22Rv1 (cell line): ENCODE results near the gene CRACR2A.

Source experiments
- CTCF ChIP-seq: fragments of 450-650 bp; IDR thresholded peaks from 2 replicates; pipeline ENCODE4 v1.5.1; 2017; ENCODE audit warnings: mild to moderate bottlenecking
- ZFX ChIP-seq: fragments of 450-650 bp; IDR thresholded peaks from 2 replicates; pipeline ENCODE4 v1.6.1; 2017; ENCODE audit warnings: antibody characterized with exemption, borderline replicate concordance

- no peak for TF ChIP-seq CTCF
- no peak for TF ChIP-seq ZFX
Observed at GRCh38 chr12:3662521-3662921, 90.4 kb downstream of the CRACR2A start.
